Measurements from ENCODE around the gene HIPK1.

Gene HIPK1

GRCh38 chr1:113913887-113914664, 15.0 kb upstream of the HIPK1 start:
- DNase-seq (ENCODE audit: low spot score) = no peak

DNA sequence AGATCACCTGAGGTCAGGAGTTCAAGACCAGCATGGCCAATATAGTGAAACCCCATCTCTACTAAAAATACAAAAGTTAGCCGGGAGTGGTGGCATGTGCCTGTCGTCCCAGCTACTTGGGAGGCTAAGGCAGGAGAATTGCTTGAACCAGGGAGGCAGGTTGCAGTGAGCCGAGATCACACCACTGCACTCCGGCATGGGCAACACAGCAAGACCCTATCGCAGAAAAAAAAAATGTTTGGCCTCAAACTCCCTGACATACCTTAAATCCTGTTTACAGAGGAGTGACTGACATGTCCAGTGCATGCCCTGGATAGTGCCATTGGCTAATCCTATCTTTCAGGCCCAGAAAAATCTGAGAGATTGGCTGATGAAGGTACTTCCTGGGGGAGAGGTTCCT, 12.2 kb upstream of the HIPK1 start:
- no peak for DNase-seq (ENCODE audit: low spot score)

DNA sequence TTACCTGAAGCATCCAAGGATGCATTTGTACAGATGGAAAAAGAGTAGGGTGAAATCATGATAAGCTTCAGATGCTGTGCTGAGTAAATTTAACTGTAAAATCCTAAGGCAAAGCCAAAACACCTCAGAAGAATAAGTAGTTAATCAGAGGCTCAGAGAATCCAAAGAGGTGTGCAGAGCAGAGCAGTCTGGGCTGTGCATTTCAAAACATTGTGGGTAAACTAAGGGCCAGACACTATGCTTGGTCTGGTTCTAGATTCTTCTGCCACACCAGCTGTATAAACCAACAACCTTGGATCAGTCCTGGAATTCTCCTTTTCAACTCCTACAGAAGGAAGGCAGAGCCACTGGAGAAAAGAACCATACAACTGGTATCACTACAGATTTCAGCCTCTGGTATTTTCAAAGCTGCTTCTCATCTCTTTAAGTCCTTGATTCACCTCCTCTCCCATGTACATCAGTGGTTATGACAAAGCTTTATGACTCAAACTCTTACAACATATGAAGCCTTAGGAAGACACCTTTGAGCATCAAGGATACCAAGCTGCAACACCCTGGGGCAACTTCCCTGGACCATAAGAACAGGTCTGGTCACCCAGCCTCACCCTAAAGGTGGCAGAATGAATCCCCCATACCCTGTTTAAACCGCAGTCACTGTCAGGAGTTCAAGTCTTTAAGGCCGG, 11.6 kb upstream of the HIPK1 start:
- no peak for DNase-seq (ENCODE audit: low spot score)

DNA sequence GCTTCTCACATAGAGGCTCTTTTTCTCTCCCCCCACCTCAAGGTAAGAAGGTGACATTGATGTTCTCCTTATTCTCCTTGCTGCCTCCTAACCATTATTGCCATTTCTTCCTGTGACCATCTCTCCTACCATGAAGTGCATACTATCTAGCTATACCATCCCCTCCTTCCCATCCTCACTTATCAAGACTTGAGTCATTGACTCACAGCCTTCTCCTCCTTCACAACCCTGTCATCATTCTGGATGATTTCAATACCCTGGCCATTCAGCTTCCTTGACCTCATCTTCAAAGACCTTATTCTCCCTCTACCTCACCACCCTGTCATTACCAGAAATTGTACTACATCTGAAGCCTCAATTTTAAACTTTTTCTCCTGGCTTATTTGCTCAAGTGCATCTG, 10.9 kb upstream of the HIPK1 start:
- DNase-seq (ENCODE audit: low spot score) = no peak

DNA sequence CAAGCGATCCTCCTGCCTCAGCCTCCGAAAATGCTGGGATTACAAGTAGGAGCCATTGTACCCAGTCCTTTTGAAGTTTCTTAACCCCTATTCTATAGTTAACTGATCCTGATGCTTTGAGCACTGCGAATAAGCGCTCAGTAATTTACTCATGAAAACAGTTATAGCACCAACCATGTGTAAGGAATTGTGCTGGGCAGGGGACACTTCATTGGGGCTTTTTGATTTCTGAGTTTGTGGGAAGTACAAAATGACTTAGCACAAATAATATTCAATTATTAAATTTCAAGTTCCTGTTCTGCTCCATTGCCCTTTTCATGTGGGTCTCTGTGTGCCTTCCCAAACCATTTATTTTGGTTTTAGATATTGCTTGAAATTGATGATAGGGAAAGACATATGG, 6.2 kb upstream of the HIPK1 start:
- DNase-seq (ENCODE audit: low spot score) = no peak

GRCh38 chr1:113924473-113924872, 4.7 kb upstream of the HIPK1 start:
- no peak for DNase-seq (ENCODE audit: low spot score)

- DNase-seq (ENCODE audit: low spot score) = no peak
Observed at GRCh38 chr1:113928187-113928930, 765 bp upstream of the HIPK1 start.

DNA sequence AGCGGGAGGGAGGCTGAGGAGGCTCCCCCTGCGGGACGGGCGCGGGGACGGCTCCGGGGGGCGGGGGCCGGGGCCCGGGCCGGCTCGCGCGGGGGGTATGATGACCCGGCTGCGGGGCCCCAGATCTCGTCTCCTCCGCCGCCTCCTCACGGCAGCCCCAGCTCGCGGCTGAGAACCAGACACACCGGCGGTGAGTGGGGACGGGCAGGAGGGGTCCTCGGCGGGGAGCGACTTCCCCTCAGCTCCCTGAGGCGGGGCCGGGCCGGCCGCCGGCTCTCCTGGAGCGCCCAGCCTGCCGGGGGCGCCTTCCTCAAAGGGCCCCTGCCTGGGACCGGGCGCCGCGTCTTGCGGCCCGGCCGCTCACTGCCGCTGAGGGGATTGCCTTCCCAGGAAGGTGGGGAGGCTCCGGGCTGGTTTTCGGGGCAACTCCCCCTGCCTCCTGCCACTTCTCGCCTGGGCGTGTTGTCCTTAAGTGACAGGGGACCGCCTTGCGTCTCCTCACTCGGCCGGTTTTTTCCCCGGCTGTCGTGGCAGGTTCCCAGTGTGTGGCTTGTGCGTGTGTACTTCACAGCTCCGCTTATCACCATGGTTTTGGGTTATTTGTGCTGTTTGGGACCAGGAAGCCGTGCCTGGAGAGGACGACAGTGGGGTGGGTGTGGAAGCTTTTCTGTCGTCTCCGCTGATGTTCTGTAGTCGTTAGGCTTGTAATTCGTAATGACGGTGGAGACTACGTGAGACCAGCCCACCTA, 800 bp downstream of the HIPK1 start:
- peak; percentile 70 for DNase-seq (ENCODE audit: low spot score)

DNA sequence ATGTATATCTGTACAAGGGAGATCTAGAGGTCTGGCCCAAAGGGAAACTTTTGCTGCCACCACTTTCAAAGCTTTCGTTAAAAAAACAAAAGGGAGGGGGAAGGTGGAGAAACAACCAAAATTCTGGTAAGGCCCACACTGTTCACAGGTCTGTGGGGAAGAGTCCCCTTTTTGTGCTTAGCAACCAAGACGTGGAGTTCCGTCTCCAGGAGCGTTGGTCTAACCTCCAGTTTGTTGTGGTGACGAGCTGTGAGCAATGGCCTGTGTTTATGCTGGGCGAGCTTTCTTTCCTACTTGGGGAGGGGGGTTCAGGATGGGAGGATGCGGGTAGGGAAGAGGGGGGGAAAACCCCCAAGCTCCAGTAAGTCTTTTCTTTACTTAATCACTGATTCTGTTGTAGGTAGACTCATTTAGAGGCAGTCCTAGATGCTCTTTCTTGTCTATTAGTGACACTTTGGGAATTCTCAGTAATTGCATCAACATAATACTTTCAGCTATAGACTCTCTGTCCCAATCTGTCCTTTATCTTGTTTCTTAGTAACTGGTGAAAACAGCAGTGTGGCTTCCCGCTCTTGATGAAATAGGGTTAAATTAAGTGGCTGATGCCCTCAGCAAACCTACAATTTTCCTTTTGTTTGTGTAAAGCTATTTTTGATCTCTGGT, 1.5 kb downstream of the HIPK1 start:
- DNase-seq (ENCODE audit: low spot score) = peak; percentile 92

- peak; percentile 64 for DNase-seq (ENCODE audit: low spot score)
Observed at GRCh38 chr1:113931451-113931851, 2.3 kb downstream of the HIPK1 start.

DNA sequence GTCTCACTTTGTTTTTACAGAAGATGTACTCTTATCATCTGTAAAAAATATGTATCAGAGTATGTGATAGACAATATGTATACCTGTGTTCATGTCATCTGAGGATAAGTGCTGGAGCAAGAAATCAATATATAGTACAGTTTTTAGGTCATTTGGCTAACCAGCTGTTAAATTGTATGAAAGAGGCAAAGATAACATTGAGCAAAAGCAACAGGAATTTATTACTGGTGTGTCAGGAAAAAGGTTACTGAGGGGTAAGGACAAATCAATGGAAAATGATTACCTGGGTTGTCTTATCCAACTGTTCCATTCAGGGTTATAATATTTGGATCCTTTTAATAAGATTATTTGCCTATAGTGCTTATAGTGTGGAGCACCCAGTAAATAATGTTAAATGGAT, 4.9 kb downstream of the HIPK1 start:
- DNase-seq (ENCODE audit: low spot score) = no peak

- no peak for DNase-seq (ENCODE audit: low spot score)
Observed at GRCh38 chr1:113934511-113935055, 5.5 kb downstream of the HIPK1 start.

- DNase-seq (ENCODE audit: low spot score) = no peak
Observed at GRCh38 chr1:113935176-113935575, 6.1 kb downstream of the HIPK1 start.

DNA sequence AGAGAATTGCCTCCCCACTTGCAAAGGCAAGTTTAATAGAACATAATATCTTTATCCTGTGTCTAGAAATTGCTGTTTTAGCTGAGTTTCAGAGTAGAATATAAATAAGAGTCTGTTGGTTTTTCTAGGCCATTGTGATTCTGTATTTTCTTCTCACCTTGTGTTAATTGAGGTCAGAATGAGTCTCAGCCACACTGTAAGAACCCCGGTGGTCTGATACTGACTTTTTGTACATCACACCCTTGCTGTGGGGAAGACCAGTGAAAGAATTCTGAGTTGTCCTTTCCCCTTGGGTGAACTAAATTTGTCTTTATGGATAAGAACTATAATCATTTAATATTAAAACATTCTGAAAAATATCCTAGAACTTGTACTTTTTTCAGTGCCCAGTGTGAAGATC, 6.8 kb downstream of the HIPK1 start:
- DNase-seq (ENCODE audit: low spot score) = no peak

DNA sequence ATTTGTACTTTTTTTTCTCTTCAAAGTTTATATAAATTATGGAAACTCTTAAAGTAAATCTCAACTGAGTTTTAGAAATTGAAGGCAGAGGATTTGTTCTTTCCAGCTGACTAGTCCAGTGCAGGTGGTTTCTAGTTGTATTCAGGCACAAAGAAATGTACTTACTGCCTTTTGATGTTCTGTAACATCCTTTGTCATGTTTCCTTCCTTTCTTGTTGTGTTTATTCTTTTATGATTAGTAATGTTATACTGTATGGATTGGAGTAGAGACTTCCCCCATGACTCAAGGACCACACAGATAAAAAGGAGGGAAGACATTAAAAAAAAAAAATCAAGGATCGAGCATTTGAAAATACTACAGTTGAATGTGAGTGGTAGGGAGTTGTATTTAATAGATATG, 8.0 kb downstream of the HIPK1 start:
- DNase-seq (ENCODE audit: low spot score) = no peak

DNA sequence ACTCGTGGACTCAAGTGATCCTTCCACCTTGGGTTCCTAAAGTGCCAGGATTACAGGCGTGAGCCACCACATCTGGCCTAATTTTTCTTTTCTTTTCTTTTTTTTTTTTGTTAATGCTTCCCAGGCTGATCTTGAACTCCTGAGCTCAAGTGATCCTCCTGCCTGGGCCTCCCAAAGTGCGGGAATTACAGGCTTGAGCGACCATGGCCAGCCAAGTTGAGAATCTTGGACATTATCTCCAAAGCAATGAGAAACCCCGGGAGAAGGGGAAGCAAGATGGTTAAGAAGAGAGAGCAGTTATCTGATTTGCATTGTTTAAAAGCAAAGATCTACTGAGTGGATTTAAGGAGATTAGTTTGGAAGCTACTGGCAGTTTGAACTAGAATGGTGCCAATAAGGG, 9.1 kb downstream of the HIPK1 start:
- no peak for DNase-seq (ENCODE audit: low spot score)

- peak; percentile 33 for DNase-seq (ENCODE audit: low spot score)
Observed at GRCh38 chr1:113940365-113941244, 11.5 kb downstream of the HIPK1 start.

DNA sequence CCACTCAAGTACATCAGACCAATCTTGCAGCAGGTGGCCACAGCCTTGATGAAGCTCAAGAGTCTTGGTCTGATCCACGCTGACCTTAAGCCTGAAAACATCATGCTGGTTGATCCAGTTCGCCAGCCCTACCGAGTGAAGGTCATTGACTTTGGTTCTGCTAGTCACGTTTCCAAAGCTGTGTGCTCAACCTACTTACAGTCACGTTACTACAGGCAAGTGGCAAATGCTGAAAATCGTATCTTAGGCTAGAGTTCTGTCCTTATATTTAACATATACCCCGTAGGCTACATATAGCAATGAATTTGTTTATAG, 12.1 kb downstream of the HIPK1 start:
- DNase-seq (ENCODE audit: low spot score) = no peak

- no peak for DNase-seq (ENCODE audit: low spot score)
Observed at GRCh38 chr1:113942527-113942926, 13.4 kb downstream of the HIPK1 start.

GRCh38 chr1:113943028-113943811, 14.1 kb downstream of the HIPK1 start:
- no peak for DNase-seq (ENCODE audit: low spot score)

All from CD4-positive, alpha-beta T cell treated with Interleukin-15 for 4 hours (primary cell).